ENCODE results near the gene RBM22. TPM values are rescaled to one million over a fixed set of nuclear protein-coding genes. Genes with fewer than 3 reads are reported as not detected.

Gene RBM22
- total and polyA plus RNA-seq, 10 of the 15 experiments (the other 5 are each of a cell fraction or from before 2014, with no cell fraction given), result 26.3 to 66.4 (median 43.0) TPM

- TF ChIP-seq BACH1 (IDR thresholded peaks at IDR 0.05; ENCODE audit: borderline replicate concordance) (no peak), KAT2A (conservative IDR thresholded peaks at IDR 0.05; ENCODE audit: control insufficient read depth, low read depth, low read length) (no peak), SPI1 (IDR thresholded peaks at IDR 0.05; ENCODE audit: borderline replicate concordance, insufficient read depth, low read depth, low read length) (no peak), ZNF274 (IDR thresholded peaks at IDR 0.05; ENCODE audit: insufficient read depth, insufficient read length) (no peak), YBX1 (IDR thresholded peaks at IDR 0.05) (no peak), CEBPZ (IDR thresholded peaks at IDR 0.05; ENCODE audit: low read depth, low read length) (no peak), HDGF (IDR thresholded peaks at IDR 0.05) (no peak), MYB (IDR thresholded peaks at IDR 0.05; ENCODE audit: borderline replicate concordance, low read depth, low read length) (no peak), EP300 (IDR thresholded peaks at IDR 0.05; ENCODE audit: borderline replicate concordance in 1 of 2, control insufficient read depth in 1 of 2, low read depth in 2 of 2, low read length in 2 of 2) (no peak)
- ChIA-PET POLR2A (no interaction called here), CTCF (no interaction called here), SMC1A (ENCODE audit: uncharacterized antibody, unreplicated experiment) (no interaction called here), RAD21 (ENCODE audit: unreplicated experiment) (no interaction called here)
- Histone ChIP-seq H3K9ac (ENCODE audit: control insufficient read depth, insufficient read depth, low read length) (no peak overlapping the region), H3K4me3 (no peak overlapping the region), H3K27ac (ENCODE audit: control insufficient read depth, insufficient read depth) (no peak overlapping the region), H3K79me2 (ENCODE audit: control insufficient read depth, insufficient read depth, low read length) (no peaks in the 10 kb centered on the region), H3K27me3 (replicated peaks in 1 of 2; ENCODE audit: control insufficient read depth in 2 of 2, insufficient read depth in 2 of 2, low read length in 1 of 2) (no peaks in the 10 kb centered on the region), H3K4me1 (ENCODE audit: control insufficient read depth, insufficient read depth, low read length) (no peaks in the 10 kb centered on the region), H2AFZ (ENCODE audit: control insufficient read depth, low read depth, low read length) (no peak overlapping the region), H3K4me2 (ENCODE audit: control insufficient read depth, insufficient read depth) (no peak overlapping the region), H3K9me3 (replicated peaks; ENCODE audit: control insufficient read depth, insufficient read depth, low read length) (no peaks in the 10 kb centered on the region), H3K36me3 (ENCODE audit: control insufficient read depth in 2 of 2, insufficient read depth in 2 of 2, low read length in 1 of 2) (peaks cover 1 to 18% of the 10 kb centered on the region in 2 experiments; a peak in 3 of 4 replicates), H4K20me1 (ENCODE audit: control insufficient read depth, insufficient read depth) (no peaks in the 10 kb centered on the region)
- ATAC-seq (no peak), FAIRE-seq (no peak), DNase-seq (ENCODE audit: low read depth, low spot score) (no peak)
- intact Hi-C loops (cut with micrococcal nuclease; ENCODE audit: unreplicated experiment) (no loop called here), in situ Hi-C loops (cut with MboI) (no loop called here)
- no TSS peak for BruUV-seq (replicated peaks)
- 95% methylated on average over 2 of the region's 2 CpGs for WGBS (ENCODE audit: insufficient coverage, insufficient replicate concordance, low lambda C conversion rate, missing lambda C conversion rate)
Observed at GRCh38 chr5:150723845-150724244, 23.0 kb upstream of the RBM22 start.
